Endodermal cell (in vitro differentiated cells): ENCODE data around the gene DLGAP3. TPM values are rescaled to one million over a fixed set of nuclear protein-coding genes. Genes with fewer than 3 reads are reported as not detected.

Source experiments
- DNase-seq: peaks from one replicate; pipeline ENCODE4 v3.0.0-alpha.2; 2017
- H3K27ac ChIP-seq: 2 replicates; pipeline ENCODE4 v1.5.1; 2013; ENCODE audit warnings: mild to moderate bottlenecking, low read depth, low read length, moderate library complexity
- H3K27me3 ChIP-seq: 2 replicates; pipeline ENCODE4 v1.6.1; 2013; ENCODE audit warnings: mild to moderate bottlenecking, low read length, moderate library complexity; ENCODE audit not compliant: insufficient read depth, control insufficient read depth, poor library complexity, severe bottlenecking
- H3K36me3 ChIP-seq: 2 replicates; pipeline ENCODE4 v1.7.0; 2013; ENCODE audit warnings: mild to moderate bottlenecking, low read length, moderate library complexity; ENCODE audit not compliant: control insufficient read depth, insufficient read depth
- H3K4me1 ChIP-seq: one replicate; pipeline ENCODE4 v1.7.0; 2013; ENCODE audit warnings: low read length; ENCODE audit not compliant: control insufficient read depth, insufficient read depth
- H3K4me3 ChIP-seq: 2 replicates; pipeline ENCODE4 v1.5.1; 2013; ENCODE audit warnings: mild to moderate bottlenecking, low read length, moderate library complexity
- H3K9ac ChIP-seq: 2 replicates; pipeline ENCODE4 v1.6.1; 2013; ENCODE audit warnings: mild to moderate bottlenecking, low read length, moderate library complexity; ENCODE audit not compliant: poor library complexity, severe bottlenecking; ENCODE audit errors: extremely low read depth
- H3K9me3 ChIP-seq: 2 replicates; pipeline ENCODE4 v1.6.1; 2013; ENCODE audit warnings: mild to moderate bottlenecking, low read length, moderate library complexity; ENCODE audit not compliant: control insufficient read depth
- H3K27ac Mint-ChIP-seq: 2 replicates; pipeline ENCODE4 v1.8.0; 2020; ENCODE audit warnings: mixed read lengths
- H3K27me3 Mint-ChIP-seq: 2 replicates; pipeline ENCODE4 v1.8.0; 2021; ENCODE audit warnings: mild to moderate bottlenecking, mixed read lengths; ENCODE audit not compliant: insufficient read depth
- H3K36me3 Mint-ChIP-seq: 2 replicates; pipeline ENCODE4 v1.8.0; 2020; ENCODE audit warnings: low read depth, mixed read lengths
- H3K4me1 Mint-ChIP-seq: 2 replicates; pipeline ENCODE4 v1.8.0; 2020; ENCODE audit warnings: mixed read lengths
- H3K4me3 Mint-ChIP-seq: 2 replicates; pipeline ENCODE4 v1.8.0; 2020; ENCODE audit warnings: mild to moderate bottlenecking, moderate library complexity, mixed read lengths
- H3K9me3 Mint-ChIP-seq: 2 replicates; pipeline ENCODE4 v1.8.0; 2020; ENCODE audit warnings: mild to moderate bottlenecking, mixed read lengths
- WGBS, 2 experiments: methylation state at CpG; one replicate each; pipeline versions ENCODE4 v1.1.5 to v1.1.7; 2013; ENCODE audit warnings: missing lambda C conversion rate in 2 of 2, mixed read lengths in 1 of 2; ENCODE audit not compliant: insufficient coverage in 1 of 2, insufficient read length in 1 of 2; 5-methylcytosine and 5-hydroxymethylcytosine counted together
- total RNA-seq, 2 donors: library from RNA; stranded (reverse); fragmentation: NEBNext Ultra II Directional in 1 of 2; extraction: Animal tissue kit (Norgen Biotek cat#: 25700) in 1 of 2; gene quantifications; 2 replicates in 1 of 2; 3 replicates in 1 of 2; pipeline ENCODE4 v1.2.1, GENCODE V29; 2021
- TF ChIP-seq, protein P1 (sequence below): fragments of 200-600 bp; sonication (generic); conservative IDR thresholded peaks from 2 replicates; pipeline ENCODE4 v1.5.0; 2021; ENCODE audit warnings: antibody characterized with exemption, mild to moderate bottlenecking

DLGAP3 gene
- total RNA-seq, 2 donors from 2014 or later, result 4.4 to 4.6 TPM

DNA sequence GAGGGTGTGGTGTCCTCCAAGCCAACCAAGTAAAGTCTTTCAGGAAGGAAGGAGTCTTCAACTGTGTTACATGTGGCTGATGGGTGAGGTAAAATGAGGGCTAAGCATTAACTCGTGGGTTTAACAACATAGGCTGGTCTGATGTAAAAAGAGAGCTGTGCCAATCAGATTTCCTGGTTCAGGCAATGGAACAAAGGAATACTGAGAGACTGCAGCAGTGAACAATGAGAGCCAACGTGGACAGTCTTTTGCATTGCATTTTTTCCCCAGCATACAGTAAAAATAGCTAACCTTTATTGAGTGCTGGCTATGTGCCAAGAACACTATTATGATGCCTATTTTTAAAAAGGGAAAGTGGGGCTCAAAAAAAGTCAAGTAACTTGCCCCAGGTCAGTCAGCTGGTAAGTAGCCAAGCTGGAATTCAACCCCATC is 31.1 kb downstream of the DLGAP3 start:
- Mint-ChIP-seq H3K36me3 (no peaks in the 10 kb centered on the region), H3K4me3 (no peak overlapping the region), H3K27ac (no peak overlapping the region), H3K4me1 (no peaks in the 10 kb centered on the region), H3K9me3 (no peaks in the 10 kb centered on the region), H3K27me3 (peaks cover 20% of the 10 kb centered on the region)
- TF ChIP-seq, protein P1, sequence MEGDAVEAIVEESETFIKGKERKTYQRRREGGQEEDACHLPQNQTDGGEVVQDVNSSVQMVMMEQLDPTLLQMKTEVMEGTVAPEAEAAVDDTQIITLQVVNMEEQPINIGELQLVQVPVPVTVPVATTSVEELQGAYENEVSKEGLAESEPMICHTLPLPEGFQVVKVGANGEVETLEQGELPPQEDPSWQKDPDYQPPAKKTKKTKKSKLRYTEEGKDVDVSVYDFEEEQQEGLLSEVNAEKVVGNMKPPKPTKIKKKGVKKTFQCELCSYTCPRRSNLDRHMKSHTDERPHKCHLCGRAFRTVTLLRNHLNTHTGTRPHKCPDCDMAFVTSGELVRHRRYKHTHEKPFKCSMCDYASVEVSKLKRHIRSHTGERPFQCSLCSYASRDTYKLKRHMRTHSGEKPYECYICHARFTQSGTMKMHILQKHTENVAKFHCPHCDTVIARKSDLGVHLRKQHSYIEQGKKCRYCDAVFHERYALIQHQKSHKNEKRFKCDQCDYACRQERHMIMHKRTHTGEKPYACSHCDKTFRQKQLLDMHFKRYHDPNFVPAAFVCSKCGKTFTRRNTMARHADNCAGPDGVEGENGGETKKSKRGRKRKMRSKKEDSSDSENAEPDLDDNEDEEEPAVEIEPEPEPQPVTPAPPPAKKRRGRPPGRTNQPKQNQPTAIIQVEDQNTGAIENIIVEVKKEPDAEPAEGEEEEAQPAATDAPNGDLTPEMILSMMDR, result no peak
- no peaks in the 10 kb centered on the region for H3K36me3 ChIP-seq
- H3K4me3 ChIP-seq, result no peak overlapping the region
- no peak overlapping the region for H3K9ac ChIP-seq
- no peak for DNase-seq
- WGBS, 2 experiments, result 72 to 85% methylated on average over 2 of the region's 2 CpGs
- H3K4me1 ChIP-seq, result no peaks in the 10 kb centered on the region
- H3K27ac ChIP-seq, result no peak overlapping the region
- no peaks in the 10 kb centered on the region for H3K27me3 ChIP-seq
- peaks cover 2% of the 10 kb centered on the region for H3K9me3 ChIP-seq

DNA sequence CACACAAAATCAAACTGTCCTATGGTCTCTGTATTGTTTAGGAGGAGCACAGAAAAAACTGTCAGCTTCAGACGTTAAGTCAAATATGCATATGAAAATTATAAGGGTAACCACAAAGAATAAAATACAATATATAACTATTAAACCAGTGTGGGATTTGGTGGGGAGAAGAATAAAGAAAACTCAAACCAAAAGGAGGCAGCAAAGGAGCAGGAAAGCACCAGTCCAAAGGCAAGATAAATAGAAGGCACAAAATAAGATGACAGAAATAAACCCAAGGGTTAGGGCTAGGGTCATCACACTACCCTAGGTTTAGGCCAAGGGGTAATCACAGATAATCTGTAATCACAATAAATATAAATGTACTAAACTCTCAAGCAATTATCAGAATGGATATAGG is 32.8 kb downstream of the DLGAP3 start:
- peak; percentile 7 for DNase-seq
- Histone ChIP-seq H3K36me3 (no peaks in the 10 kb centered on the region), H3K9me3 (peaks cover 15% of the 10 kb centered on the region), H3K27ac (no peak overlapping the region), H3K27me3 (no peaks in the 10 kb centered on the region), H3K4me1 (no peaks in the 10 kb centered on the region), H3K9ac (no peak overlapping the region), H3K4me3 (no peak overlapping the region)
- no peaks in the 10 kb centered on the region for H3K4me1 Mint-ChIP-seq
- peaks cover 14% of the 10 kb centered on the region for H3K27me3 Mint-ChIP-seq
- no CpG with 5 or more reads among the region's 1 CpG for WGBS, 2 experiments
- H3K4me3 Mint-ChIP-seq, result no peak overlapping the region
- H3K9me3 Mint-ChIP-seq, result peaks cover 15% of the 10 kb centered on the region
- TF ChIP-seq, protein P1, result peak; percentile 36
- no peak overlapping the region for H3K27ac Mint-ChIP-seq
- no peaks in the 10 kb centered on the region for H3K36me3 Mint-ChIP-seq

DNA sequence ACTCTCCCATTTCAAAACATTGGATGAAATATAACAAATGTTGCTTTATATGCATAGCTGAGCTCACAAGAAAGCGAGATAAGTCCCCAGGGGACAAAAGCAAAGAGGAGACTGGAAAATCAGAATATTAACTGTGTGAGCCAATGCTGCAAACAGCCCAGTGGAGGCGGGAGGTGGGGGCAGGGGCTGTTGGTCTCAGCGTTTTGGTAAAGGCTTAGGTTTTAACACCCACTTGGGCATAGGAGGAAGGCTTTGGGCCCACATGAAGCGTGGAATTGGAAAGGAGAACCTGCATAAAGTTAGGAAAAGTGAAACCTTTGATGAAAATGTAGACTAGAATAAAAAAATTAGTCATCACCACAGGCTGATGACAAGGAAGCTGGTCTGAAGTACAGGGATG is 39.7 kb downstream of the DLGAP3 start:
- H3K9me3 Mint-ChIP-seq, result peaks cover 16% of the 10 kb centered on the region
- peak; percentile 3 for DNase-seq
- peaks cover 15% of the 10 kb centered on the region for H3K9me3 ChIP-seq
- H3K27ac ChIP-seq, result no peak overlapping the region
- WGBS, 2 experiments, result 88 to 92% methylated on average over 2 to 4 of the region's 4 CpGs
- peaks cover 35% of the 10 kb centered on the region for H3K27me3 ChIP-seq
- no peak overlapping the region for H3K9ac ChIP-seq
- no peak overlapping the region for H3K4me3 ChIP-seq
- H3K4me1 Mint-ChIP-seq, result peaks cover 3% of the 10 kb centered on the region
- H3K4me1 ChIP-seq, result no peaks in the 10 kb centered on the region
- H3K36me3 ChIP-seq, result no peaks in the 10 kb centered on the region
- H3K27ac Mint-ChIP-seq, result no peak overlapping the region
- TF ChIP-seq, protein P1, result no peak
- peaks cover 42% of the 10 kb centered on the region for H3K27me3 Mint-ChIP-seq
- H3K4me3 Mint-ChIP-seq, result no peak overlapping the region
- H3K36me3 Mint-ChIP-seq, result no peaks in the 10 kb centered on the region
